Inflammatory macrophage (primary cell): Measurements from ENCODE around the gene FBF1.
A peak's percentile ranks its signal among the peaks of the same experiment; 100 is the strongest.
"Not testable (repeated sequence)": the region's sequence is repeated elsewhere in the genome, so short reads cannot be mapped to it uniquely, and the experiment has no call there.

Experiments used
- DNase-seq, 2 donors: peaks; one replicate each; pipeline ENCODE4 v3.0.0-alpha.2; 2020 to 2022

Gene FBF1

DNA sequence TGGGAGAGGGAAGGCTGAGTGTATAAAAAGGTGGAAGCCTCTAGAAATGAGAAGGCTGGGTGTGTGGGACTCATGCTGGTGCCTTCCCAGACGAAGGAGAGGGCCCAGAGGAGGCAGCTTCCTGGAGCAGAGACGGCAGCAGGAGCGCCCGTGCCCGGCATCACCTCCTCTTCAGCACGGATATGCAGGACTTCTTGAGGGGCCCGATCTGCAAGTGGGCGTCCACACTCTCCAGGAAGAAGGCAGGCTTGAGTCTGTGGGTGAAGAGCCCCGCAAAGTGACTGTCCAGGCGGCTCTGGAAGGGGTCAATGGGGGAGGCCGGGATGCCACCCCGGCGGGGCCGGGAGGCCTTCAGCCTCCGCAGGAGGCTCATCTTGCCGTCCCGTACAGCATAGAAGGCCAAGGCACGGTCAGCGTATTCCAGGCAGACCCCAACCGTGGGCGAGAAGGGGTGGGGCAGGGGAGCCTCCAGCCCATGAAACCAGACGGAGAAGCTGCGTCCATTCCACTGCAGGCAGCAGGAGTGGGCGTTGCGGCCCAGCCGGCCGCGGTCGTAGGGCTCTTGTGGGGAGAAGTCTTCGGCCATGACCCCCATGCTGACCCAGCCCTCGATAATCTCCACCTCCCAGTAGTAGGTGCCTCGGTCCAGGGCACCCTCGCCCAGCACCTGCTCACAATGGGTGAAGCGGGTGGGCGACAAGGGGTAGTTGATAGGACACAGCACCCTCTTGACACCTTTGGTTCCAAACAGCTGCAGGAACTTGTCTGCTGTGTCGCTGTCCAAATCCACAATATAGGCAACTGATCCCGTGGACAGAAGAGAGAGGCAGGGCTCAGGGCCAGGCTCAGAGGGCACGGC is 66.3 kb downstream of the FBF1 start:
- no peak for DNase-seq

DNA sequence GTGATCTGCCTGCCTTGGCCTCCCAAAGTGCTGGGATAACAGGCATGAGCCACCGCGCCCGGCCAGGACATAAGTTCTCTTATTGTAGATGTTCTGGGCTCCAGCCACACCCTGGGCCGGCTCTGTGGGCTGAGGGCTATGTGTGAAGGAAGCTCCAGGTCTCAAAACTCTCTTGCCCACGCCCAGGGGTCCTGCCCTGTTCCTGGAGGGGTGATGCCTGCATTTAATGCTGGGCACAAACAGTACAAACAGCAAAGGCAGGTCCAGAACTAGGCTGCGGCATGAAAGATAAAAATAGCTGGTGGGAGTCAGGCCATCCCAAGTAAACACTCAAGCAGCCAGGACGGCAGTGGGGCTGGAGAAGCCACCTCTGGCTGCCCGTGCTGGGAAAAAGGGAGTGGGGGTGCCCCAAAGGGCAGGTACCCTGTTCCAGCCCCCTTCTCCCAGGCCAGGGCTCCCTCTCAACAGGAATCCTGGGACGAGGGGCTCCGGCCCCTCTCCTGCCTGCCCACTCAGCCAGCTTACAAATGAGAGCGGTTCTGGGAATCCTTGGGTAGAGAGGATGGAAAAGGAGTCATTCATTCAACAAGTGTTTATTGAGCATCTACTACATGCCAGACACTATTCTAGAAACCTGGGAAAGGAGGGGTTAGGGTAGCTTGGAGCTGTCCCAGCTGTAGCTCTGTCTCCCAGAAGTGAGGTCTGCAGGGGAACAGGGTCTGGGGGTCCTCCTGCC is 67.1 kb downstream of the FBF1 start:
- DNase-seq, result no peak

DNA sequence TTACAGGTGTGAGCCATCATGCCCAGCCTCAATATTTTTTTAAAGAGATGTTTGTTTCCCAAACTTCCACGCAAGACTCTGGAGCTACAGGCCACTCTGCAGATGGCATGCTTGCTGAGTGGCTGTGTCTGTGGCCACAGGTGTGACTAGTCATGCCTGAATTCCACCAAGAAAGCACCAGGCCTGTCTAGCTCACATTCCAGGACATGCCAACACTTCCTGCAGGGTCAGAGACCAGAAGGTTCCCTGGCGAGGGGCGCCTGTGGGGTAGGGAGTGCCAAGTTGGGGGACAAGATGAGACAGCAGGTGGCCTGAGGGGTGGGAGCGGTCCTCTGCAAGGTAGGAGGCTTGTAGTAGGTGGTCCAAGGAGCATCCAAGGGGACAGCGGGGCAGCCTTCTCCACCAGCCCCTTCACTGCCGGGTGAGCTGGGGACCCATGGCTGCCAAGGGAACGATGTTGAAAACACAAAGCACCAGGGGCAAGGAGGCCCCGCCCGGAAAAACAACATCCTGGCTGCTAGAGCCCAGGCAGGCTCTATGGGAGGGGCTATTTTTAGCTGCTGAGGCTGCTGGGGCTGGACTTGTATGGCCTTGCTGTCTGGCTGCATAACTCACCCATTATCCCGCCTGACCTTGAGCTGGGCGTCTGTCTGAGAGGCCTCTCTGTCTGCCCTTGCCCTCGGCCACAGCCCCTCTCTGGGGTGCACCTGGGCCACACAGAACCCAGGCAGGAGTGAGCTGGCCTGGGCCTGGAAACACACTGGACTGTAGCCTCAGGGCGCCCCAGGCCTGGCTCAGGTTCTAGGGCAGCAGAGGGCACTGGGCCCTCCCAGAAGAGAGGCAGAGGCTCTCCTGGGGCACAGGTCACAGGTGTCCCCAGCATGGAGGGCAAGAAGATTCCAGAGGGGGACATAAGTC is 68.1 kb downstream of the FBF1 start:
- no peak for DNase-seq

DNA sequence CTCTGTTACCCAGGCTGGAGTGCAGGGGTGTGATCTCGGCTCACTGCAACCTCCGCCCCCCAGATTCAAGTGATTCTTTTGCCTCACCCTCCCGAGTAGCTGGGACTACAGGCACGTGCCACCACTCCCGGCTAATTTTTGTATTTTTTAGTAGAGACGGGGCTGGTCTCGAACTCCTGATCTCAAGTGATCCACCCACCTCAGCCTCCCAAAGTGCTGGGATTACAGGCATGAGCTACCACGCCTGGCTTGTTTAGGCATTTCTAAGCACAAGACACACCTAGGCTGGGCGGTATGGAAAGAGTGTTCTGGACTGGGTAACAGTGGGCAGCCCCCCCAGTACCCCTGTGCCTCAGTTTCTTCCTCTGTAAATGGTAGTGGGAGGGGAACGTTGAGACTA is 70.6 kb downstream of the FBF1 start:
- DNase-seq, result not testable (repeated sequence)

DNA sequence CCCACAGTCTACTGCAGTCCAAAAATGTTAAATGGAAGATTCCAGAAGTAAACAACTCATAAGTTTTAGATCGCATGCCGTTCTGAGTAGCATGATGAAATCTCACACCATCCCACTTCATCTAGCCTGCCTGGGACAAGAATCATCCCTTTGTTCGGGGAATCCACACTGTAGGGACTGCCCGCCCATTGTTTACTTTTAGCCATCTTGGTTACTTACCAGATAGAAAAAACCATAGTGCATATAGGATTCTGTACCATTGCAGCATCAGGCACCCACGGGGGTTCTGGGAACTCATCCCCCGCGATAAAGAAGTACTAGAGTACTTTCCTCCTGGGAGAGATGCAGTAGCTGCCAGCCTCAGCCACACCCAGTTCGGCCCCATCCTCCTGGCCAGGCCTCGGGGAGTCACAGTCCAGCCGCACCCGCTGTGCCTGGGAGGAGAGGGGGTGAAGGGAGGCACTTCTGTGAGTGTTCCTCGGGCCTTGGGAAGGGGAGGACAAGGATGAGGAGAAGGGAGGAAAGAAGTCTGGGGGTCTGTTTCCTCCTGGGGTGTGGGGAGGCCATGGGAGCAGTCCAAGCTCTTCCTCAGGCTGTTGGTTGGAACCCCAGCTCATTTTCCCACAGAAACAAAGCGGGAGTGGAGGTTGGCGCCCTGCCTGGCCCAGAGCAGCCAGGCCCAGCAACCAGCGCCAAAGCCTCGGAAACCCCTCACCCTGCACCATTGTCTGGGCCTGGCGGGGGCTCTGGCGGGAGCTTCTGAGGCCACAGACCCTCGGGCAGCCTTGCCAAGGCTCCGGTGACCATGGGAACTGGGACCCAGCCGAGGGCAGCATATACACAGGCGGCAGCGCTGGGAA is 71.3 kb downstream of the FBF1 start:
- no peak for DNase-seq

DNA sequence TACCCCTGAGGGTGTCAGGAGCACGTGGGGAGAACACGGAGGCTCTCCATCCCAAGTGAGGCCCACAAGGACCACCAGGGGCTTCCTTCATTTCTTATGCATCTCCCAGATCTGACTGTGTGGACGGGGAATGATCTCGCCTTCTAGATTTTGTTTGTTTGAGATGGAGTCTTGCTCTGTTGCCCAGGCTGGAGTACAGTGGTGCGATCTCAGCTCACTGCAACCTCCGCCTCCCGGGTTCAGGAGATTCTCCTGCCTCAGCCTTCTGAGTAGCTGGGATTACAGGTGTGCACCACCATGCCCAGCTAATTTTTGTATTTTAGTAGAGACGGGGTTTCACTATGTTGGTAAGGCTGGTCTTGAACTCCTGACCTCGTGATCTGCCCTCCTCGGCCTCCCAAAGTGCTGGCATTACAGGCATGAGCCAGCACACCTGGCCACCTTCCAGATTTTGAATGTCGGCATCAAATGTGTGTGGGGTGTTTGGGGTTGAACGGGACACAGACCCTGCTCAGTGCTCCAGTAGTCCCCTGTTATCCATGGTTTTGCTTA is 72.0 kb downstream of the FBF1 start:
- not testable (repeated sequence) for DNase-seq

DNA sequence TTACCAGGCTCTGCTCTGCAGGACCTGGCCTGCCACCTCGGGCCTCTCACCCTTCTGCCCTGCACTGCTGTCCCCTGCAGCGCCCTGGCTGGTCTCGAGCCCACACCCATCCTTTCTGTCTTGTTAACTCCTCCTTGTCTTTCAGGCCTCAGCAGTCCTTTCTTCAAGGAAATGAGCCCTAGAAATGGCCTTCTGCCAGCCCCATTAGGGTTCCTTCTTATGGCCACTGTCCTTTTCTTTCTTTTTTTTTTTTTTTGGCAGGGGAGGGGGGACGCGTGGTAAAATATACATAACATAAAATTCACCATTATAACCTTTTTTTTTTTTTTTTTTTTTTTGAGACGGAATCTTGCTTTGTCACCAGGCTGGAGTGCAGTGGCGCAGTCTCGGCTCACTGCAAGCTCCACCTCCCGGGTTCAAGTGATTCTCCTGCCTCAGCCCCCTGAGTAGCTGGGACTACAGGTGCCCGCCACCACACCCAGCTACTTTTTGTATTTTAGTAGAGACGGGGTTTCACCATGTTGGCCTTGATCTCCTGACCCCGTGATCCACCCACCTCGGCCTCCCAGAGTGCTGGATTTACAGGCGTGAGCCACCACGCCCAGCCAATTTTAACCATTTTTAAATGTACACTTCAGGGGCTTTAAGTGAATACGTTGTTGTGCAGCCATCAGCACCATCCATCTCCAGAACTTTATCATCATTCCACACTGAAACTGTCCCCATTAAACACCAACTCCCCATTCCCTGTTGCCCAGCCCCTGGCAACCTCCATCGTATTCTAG is 75.2 kb downstream of the FBF1 start:
- not testable (repeated sequence) for DNase-seq

DNA sequence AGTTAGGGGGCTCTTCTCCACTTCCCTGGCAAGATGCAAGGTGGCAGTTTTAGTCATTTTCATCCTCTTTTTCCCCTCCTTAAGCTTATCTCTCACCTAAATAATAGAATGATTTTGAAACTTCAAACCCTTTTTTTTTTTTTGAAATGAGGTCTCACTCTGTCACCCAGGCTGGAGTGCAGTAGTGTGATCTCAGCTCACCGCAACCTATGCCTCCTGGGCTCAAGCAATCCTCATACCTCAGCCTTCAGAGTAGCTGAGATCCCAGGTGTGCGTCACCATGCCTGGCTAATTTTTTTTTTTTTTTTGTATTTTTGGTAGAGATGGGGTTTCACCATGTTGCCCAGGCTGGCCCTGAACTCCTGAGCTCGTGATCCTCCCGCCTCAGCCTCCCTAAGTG is 76.0 kb downstream of the FBF1 start:
- not testable (repeated sequence) for DNase-seq

DNA sequence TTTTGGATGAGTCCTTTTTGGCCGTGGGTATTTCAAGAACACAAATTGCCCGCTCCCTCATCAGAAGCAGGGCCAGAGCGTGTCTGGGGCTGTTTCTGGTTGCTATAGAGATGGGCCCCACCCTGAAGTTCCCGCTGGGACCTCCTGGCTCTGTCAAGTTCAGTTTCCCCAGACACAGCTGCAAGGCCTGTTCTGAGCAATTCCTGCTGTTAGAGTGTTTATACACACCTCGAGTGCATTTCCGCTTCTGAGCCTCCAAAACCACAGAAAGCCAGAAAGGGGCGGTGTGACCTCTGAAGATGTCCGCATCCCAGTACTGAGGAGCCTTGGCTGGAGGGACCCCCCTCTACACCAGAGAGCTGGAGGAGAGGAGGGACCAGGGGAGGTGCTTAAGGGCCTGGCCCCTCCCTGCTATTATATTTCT is 76.4 kb downstream of the FBF1 start:
- DNase-seq, result peak; percentile 41 to 54

DNA sequence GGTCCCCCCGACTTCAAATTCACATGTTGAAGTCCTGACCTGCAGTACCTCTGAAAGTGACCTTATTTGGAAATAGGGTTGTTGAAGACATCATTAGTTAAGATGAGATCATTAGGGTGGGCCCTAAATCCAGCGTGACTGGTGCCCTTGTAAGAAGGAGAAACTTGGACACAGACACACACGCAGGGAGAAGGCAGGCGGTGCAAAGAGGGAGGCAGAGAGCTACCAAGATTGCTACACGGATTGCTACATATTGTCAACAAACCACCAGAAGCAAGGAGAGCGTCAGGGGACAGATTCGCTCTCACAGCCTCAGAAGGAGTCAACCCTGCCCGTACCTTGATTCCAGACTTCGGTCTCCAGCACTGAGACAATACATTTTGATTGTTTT is 78.9 kb downstream of the FBF1 start:
- DNase-seq, result no peak
